ENCODE measurements around the gene CYRIA. TPM values are rescaled to one million over a fixed set of nuclear protein-coding genes. Genes with fewer than 3 reads are reported as not detected.

CYRIA gene
- total and polyA plus RNA-seq, 10 of the 15 experiments (the other 5 are each of a cell fraction or from before 2014, with no cell fraction given) = 3.0 to 13.1 (median 8.5) TPM

- no peak for TF ChIP-seq ZBTB4 (CRISPR knock-in tag; IDR thresholded peaks at IDR 0.05)
- no peak for TF ChIP-seq JUND (IDR thresholded peaks at IDR 0.05; ENCODE audit: low read depth, low read length)
- 0 out of 2 replicates have a peak, but pooled peaks have one; percentile 10 for TF ChIP-seq MTA2 (IDR thresholded peaks at IDR 0.05; ENCODE audit: low read depth)
- TF ChIP-seq DPF2 (IDR thresholded peaks at IDR 0.05) = peak; percentile 28; the same call in 1 of the 2 replicates
- 0 out of 4 replicates have a peak, but pooled peaks of 1 of the 2 experiments have one; percentile 15 for TF ChIP-seq BHLHE40 (IDR thresholded peaks at IDR 0.05; ENCODE audit: borderline replicate concordance in 1 of 2, low read depth in 2 of 2, low read length in 1 of 2)
- TF ChIP-seq ETV6 (conservative IDR thresholded peaks at IDR 0.05 in 1 of 2, IDR thresholded peaks at IDR 0.05 in 1 of 2; ENCODE audit: borderline replicate concordance in 1 of 2, low read depth in 1 of 2) = 0 out of 4 replicates have a peak, but pooled peaks of 1 of the 2 experiments have one; percentile 24
- no peak for TF ChIP-seq RBBP5 (conservative IDR thresholded peaks at IDR 0.05)
- TF ChIP-seq CBX5 (IDR thresholded peaks at IDR 0.05; ENCODE audit: low read depth) = no peak
Measured at GRCh38 chr2:16644221-16644925, 21.3 kb downstream of the CYRIA start (continued).
